Jurkat, Clone E6-1 (cell line): ENCODE data around the gene CNN1.
"Not testable (repeated sequence)": the region's sequence is repeated elsewhere in the genome, so short reads cannot be mapped to it uniquely, and the experiment has no call there.

Experiments
- DNase-seq: peaks from one replicate; pipeline ENCODE4 v3.0.0-alpha.2; 2011; ENCODE audit warnings: low read depth, low spot score
- H3K4me3 ChIP-seq: 2 replicates; pipeline ENCODE4 v1.5.1; 2011; ENCODE audit warnings: mild to moderate bottlenecking, low read length, control low read depth, moderate library complexity

CNN1 gene

DNA sequence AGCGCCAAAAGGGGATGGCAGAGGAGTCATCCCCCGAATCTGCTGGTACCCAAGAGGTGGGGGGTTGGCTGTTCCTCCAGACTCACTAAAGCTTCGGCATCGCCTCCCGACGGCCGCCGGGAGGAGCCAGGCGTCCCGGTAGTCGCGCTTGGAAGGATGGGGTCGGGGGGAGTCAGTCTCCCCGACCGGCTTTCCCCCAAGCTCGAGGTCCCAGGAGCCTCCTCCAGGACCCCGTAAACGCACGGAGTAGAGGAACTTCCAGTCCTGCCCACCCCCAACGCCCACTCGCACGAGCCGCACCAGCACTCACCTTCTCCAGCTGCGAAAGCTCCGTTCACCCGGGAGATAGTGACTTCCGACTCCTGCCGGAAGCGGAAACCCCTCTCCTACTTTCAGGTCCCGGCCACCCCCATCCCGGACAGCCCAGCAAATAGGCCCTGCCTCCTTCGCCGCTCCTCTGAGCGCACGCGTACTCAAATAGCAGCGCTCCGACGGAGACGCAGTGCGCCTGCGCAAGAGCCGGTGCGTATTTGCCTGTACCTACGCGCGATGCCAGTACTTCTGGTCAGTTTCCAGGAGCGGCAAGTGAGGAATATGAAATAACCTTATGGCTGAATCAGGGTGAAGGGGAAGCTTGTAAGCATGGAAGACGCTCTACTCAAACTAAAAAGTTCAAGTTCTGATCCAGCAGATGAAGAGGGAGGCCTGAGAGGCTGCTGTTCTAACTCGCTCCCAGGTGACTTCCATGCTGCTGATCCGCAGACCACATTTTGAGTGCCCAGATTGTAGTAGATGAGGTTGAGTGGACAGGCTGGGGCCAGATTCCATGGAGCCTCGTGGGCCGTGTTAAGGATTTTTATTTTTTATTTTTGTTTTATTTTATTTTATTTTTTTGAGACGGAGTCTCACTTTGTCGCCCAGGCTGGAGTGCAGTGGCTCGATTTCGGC is 20.5 kb downstream of the CNN1 start, which contains the start of gene ELOF1:
ELOF1 (minus strand) TSS at position 350 of the 948 bp plus-strand sequence. CDS start 4,883 bp downstream, outside the sequence.
- peak within 1 kb of the TSS; percentile 97 for H3K4me3 ChIP-seq
- DNase-seq: peak; percentile 97

DNA sequence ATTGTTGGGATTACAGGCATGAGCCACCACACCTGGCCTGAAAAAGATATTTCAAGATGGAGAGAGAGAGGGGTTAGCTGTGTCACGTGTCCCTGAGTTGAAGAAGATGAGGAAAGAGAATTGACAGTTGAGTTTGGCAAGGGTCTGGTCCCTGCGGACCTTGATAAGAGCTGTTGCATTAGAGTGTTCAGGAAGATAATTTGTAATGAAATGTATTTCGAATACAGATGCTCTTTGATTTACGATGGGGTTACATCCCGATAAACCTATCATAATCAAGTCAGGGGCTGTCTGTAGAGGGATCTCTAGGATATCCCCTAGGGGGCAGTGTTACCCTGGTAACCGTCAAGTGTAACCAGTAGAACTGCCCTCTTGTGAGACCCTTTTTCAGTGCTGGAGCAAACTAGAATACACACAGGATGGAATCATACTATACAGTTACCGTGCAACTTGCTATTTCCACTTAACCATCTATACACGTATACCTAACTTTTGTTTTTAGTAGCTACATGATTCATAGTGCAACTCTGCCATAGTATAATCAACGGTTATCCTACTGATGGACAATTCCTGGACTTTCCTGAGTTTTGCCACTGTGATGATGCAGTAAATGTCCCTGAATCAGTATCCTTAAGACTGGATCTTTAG is 21.9 kb downstream of the CNN1 start:
- H3K4me3 ChIP-seq: no peak overlapping the region
- peak; percentile 88 for DNase-seq

DNA sequence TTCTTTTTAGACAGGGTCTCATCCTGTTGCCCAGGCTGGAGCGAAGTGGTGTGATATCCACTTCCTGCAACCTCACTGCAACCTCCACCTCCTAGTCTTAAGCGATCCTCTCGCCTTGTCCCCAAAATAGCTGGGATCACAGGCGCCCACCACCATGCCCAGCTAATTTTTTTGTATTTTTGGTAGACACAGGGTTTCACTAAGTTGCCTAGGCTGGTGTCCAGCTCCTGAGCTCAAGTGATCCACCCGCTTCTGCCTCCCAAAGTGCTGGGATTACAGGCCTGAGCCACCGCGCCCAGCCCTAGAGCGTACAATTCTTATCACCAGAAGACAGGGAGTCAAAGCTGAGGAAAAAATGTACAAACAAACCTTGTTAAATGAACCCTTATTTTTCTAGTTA is 24.9 kb downstream of the CNN1 start:
- no peak overlapping the region for H3K4me3 ChIP-seq
- DNase-seq: no peak

DNA sequence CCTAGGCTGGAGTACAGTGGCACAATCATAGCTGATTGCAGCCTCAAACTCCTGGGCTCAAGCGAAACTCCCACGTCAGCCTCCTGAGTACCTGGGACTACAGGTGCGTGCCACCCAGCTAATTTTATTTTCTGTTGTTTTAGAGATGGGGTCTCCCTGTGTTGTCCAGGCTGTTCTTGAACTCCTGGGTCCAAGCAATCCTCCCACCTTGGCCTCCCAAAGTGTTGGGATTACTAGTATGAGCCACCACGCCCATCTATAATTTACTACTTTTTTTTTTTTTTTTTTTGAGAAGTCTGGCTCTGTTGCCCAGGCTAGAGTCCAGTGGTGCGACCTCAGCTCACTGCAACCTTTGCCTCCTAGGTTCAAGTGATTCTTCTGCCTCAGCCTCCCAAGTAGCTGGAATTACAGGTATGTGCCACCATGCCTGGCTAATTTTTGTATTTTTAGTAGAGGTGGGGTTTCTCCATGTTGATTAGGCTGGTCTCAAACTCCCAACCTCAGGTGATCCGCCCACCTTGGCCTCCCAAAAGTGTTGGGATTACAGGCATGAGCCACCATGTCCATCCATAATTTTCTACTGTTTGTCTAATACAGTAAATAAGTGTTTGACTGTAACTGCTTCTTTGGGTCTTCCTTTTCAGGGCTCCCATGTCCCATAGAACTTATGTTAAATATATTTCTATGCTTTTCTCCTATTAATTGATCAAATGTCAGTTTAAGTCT is 25.6 kb downstream of the CNN1 start:
- DNase-seq, H3K4me3 ChIP-seq: not testable (repeated sequence)

DNA sequence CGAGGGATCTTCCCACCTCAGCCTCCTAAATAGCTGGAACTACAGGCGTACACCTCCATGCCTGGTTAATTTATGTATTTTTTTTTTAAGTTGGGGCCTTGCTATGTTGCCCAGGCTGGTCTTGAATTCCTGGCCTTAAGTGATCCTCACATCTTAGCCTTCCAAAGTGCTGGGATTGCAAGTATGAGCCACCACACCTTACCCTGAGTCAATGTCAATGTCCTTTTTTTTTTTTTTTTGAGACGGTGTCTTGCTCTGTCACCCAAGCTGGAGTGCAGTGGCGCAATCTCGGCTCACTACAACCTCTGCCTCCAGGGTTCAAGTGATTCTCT is 27.0 kb downstream of the CNN1 start:
- DNase-seq, H3K4me3 ChIP-seq: not testable (repeated sequence)

DNA sequence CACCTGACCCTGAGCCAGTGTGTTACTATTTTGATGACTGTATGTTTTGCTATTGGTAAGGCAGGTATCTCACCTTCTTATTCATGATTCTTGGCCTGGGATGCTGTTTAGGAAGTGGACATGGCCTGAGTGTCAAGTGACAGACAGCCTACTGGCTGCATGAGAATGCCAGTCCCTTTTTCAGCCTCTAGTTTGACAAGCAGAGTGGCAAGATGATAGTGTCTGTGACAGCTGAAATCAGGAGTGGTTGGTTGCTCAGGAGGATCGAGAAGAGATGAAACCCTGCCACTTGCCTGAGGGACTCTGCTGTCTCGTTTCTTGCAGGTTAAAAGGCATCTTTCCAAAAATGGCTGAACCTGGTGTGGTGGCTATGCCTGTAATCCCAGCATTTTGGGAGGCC is 27.5 kb downstream of the CNN1 start:
- DNase-seq: no peak
- no peak overlapping the region for H3K4me3 ChIP-seq

DNA sequence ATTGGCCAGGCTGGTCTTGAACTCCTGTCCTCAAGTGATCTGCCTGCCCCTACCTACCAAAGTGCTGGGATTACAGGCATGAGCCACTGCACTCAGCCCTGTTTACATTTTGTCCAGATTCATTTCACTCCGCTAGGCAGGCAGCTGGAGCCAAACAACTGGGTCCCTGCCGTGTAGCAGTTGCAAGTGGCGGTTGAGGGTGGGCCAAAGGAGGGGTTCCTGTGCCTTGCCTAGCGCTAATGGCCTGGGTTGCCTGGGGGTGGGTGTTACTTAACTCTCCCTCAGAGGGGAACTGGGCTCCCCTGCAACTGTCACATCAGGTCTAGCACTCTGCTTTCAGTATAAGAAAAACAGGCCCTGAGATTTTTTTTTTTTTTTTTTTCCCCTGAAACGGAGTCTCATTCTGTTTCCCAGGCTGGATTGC is 31.4 kb downstream of the CNN1 start:
- H3K4me3 ChIP-seq: no peak overlapping the region
- DNase-seq: peak; percentile 14

DNA sequence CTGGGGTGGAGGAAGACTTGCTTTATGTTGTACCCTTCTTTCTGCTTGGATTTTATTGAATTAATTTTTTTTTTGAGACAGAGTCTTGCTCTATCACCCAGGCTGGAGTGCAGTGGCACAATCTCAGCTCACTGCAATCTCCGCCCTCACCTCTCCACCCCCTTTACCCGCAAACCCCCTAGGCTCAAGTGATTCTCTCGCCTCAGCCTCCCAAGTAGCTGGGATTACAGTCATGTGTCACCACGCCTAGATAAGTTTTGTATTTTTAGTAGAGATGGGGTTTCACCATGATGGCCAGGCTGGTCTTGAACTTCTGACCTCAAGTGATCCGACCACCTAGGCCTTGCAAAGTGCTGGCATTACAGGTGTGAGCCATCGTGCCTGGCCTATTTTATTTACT is 34.7 kb downstream of the CNN1 start:
- not testable (repeated sequence) for H3K4me3 ChIP-seq, DNase-seq

DNA sequence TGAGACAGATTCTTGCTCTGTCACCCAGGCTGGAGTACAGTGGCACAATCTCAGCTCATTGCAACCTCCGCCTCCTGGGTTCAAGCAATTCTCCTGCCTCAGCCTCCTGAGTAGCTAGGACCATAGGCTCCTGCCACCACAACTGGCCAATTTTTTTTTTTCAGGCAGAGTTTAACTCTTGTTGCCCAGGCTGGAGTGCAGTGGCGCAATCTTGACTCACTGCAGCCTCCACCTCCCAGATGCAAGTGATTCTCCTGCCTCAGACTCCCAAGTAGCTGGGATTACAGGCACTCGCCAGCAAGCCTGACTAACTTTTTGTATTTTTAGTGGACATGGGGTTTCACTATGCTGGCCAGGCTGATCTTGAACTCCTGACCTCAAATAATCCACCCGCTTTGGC is 35.1 kb downstream of the CNN1 start:
- DNase-seq, H3K4me3 ChIP-seq: not testable (repeated sequence)

DNA sequence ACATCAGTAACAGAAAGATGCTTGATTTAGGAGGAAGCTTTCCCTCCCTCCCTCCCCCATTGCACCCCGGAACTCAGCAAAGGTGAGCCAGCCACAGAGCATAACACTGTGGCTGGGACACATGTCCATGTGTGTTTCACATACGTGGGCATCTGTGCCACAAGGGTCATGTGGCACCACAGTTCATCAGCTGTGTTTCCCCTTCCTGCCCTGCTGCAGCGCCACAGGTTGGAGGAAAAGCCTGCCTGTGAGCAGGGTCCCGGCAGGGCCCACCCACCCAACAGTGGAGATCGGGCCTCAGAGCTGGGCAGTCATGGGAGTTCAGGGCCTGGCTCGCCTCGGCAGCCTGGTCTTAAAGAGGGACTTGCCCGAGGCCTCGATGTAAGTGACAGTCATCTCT is 36.0 kb downstream of the CNN1 start:
- no peak overlapping the region for H3K4me3 ChIP-seq
- no peak for DNase-seq

DNA sequence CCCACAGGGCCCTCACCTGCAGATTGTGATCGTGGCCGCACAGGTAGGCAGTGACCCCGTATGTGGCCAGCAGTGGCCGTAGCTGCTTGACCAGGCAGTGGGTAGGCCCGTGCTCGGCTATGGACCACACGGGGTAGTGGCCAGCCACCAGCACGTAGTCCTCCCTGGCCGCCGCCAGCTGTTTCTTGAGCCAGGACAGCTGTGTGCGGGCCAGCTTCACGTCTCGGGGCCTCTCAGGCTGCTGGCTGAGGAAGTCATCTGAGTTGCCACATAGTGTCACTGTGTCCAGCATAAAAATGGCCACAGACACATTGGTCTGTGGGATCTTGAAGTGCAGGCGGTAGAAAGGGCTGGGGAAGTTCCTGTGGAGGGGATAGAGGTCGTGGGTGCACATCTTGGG is 37.6 kb downstream of the CNN1 start:
- no peak overlapping the region for H3K4me3 ChIP-seq
- DNase-seq: no peak

DNA sequence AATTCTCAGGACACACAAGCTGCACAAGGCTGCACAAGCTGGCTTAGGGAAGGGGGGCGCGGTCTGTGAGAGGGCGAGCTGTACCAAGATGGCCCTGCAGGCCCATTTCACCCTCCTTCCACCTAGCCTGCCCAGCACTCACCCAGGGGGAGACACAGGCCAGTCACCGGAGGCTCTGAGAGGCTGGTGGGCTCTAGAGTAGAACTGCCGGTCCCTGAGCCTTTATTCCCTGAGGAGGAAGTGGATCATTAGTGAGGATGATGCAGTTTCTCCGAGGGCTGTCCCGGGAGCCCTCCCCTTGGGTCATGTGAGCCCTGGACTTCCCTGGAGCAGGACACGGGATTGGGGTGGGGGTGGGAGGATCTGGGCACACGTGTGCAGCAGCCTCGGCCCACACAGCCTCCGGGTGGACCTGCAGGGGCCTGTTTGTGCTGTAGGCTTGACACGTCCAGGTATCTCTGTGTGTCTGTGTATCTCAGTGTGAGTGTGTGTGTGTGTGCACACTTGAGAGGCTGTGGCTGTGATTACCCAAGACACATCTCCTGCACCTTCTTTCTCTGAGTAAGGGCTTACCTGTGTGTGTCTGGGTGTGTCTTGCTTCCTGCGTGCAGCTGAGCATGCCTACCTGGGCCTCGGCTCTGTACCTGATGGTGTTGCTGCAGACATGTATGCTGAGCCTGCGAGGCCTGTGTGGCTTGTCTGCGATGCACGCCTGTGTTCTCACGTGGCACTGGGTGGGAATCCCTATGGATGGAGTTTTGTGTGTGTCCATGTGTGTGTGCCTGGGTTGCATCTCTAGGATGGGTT is 39.0 kb downstream of the CNN1 start, which contains the start of gene ACP5:
ACP5 (minus strand) TSS at position 195 of the 807 bp plus-strand sequence. CDS start 328 bp downstream, outside the sequence.
- H3K4me3 ChIP-seq: no peak within 1 kb of the TSS
- no peak for DNase-seq

DNA sequence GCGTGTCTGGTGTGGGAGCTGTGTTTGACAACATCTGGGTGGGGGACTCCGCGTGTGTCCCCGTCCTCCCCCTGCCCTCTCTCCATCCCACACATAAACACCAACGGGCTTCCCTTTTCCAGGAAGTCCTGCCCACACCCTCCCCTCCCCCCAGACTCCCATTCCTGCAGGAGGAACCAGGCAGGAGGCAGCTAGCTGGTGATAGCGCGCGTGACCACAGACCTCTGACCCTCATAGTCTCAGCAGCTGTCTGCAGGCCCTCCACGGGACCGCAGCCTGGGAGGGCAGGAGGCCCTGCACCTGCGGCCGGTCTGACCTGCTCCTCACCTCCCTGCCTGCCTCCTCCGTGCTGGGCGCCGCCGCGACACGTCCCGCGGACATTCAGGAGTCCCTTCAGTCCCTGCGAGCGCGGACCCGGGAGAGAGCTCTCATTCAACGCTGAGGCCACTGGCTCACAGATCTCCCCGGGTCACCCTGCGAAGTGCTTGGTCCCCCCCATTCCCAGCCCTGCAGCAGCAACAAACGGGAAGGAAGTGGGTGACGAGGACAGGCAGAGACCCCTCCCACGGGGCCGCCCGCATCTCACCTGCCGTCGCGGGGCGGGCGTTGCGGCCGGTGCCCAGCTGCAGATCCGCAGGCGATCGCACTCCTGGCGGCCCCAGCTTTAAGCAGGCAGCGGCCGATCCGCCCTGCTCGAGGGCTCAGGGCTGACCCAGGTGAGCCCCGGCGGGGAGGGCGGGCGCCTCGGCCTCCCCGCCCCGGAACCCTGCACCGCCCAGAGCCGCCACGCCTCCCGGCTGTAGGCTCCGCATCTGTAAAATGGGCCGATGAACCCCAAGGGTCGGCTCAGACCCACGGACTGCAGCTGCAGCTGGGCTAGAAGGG is 39.8 kb downstream of the CNN1 start:
- no peak for DNase-seq
- H3K4me3 ChIP-seq: no peak overlapping the region

DNA sequence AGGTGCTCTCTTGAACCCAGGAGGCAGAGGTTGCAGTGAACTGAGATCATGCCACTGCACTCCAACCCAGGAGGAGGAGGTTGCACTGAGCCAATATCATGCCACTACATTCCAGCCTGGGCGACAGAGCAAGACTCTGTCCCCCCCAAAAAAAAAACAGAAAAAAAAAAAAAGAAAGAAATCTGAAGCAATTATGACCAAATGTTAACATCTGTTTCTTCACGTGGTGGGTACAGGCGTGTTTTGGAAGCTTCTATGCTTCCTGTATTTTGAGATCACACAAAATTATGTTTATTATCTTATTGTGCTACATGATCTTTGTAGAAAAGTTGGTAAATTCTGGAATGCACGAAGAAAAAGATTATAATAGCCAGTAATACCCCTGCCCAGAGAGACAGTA is 41.5 kb downstream of the CNN1 start:
- no peak for DNase-seq
- no peak overlapping the region for H3K4me3 ChIP-seq

DNA sequence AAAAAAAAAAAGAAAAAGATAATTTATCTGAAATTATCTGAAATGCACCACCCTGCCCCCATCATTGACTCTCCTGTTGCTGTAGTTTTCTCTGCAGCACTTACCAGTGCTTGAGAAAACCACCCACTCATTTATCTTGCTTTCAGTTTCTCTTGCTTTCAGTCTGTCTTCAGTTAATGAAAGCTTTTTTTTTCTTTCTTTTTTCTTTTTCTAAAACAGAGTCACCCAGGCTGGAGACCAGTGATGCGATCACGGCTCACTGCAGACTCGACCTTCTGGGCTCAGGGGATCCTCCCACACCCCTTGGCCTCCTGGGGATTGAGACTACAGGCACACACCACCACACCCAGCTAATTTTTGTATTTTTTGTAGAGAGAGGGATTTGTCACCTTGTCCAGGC is 43.1 kb downstream of the CNN1 start:
- peak; percentile 47 for DNase-seq
- no peak overlapping the region for H3K4me3 ChIP-seq

DNA sequence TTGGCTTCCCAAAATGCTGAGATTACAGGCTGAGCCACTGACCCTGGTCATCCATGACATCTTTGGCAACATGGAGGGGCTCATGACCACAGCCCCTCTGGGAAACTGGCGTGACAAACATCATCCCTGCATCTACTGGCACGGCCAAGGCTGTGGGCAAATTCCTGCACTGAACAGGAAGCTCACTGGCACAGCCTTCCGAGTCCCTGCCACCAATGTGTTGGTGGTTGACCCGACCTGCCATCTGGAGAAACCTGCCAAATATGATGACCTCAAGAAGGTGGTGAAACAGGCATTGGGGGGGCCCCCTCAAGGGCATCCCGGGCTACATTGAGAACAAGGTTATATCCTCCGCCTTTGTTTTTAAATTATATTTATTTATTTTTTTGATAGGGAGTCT is 47.7 kb downstream of the CNN1 start:
- DNase-seq: no peak
- no peak overlapping the region for H3K4me3 ChIP-seq

DNA sequence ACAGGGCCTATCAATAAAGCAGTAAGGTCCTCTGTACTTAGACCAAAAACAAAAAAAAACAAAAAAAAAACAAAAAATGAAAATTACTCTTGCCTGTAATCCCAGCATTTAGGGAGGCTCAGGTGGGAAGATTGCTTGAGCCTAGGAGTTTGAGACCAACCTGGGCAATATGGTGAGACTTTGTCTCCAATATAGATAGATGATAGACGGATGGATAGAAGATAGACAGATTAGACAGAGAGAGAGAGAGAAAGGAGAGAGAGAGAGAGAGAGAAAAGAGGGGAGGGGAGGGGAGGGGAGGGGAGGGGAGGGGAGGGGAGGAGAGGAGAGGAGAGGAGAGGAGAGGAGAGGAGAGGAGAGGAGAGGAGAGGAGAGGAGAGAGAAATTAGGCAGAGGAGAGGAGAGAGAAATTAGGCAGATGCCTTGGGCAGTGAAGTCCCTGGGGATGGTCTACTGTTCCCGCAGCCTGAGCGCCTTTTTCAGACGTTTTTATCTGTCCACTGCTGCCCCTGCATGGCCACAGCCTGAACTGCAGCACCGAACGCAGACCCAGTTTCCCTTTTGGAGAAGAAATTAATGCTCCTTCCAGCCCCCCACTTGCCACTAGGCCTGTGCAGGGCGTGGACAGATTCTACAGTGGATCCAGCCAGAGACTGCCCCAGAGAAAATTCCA is 48.8 kb downstream of the CNN1 start:
- peak; percentile 62 for DNase-seq
- no peak overlapping the region for H3K4me3 ChIP-seq
